Spleen (tissue), 11 donors: ENCODE results near the gene GSN. TPM values are rescaled to one million over a fixed set of nuclear protein-coding genes. Genes with fewer than 3 reads are reported as not detected.

Experiments used
- DNase-seq: peaks from one replicate; pipeline ENCODE4 v3.0.0-alpha.2; 2020
- H3K27ac ChIP-seq, 8 donors: fragments of 200-600 bp; sonication (generic) in 7 of 8; 1 replicate in 4 of 8; 2 replicates in 4 of 8; pipeline versions ENCODE4 v1.5.0 to v1.8.0; 2016 to 2021; ENCODE audit warnings: inconsistent platforms in 4 of 8, mild to moderate bottlenecking in 4 of 8, moderate library complexity in 1 of 8
- H3K27me3 ChIP-seq, 7 donors: fragments of 200-600 bp; sonication (generic) in 6 of 7; replicated peaks in 1 of 7; 1 replicate in 4 of 7; 2 replicates in 3 of 7; pipeline versions ENCODE4 v1.5.0 to v1.8.0; 2016 to 2021; ENCODE audit warnings: inconsistent platforms in 3 of 7, mild to moderate bottlenecking in 1 of 7
- H3K36me3 ChIP-seq, 6 donors: fragments of 200-600 bp; sonication (generic) in 5 of 6; 1 replicate in 4 of 6; 2 replicates in 2 of 6; pipeline versions ENCODE4 v1.5.0 to v1.8.0; 2016 to 2021; ENCODE audit warnings: inconsistent platforms in 2 of 6
- H3K4me1 ChIP-seq, 6 donors: fragments of 200-600 bp; sonication (generic) in 5 of 6; 1 replicate in 3 of 6; 2 replicates in 3 of 6; pipeline versions ENCODE4 v1.5.0 to v1.8.0; 2016 to 2021; ENCODE audit warnings: inconsistent platforms in 3 of 6
- H3K4me3 ChIP-seq, 8 donors: fragments of 200-600 bp; sonication (generic) in 7 of 8; 1 replicate in 4 of 8; 2 replicates in 4 of 8; pipeline versions ENCODE4 v1.5.0 to v1.8.0; 2016 to 2021; ENCODE audit warnings: inconsistent platforms in 4 of 8, mild to moderate bottlenecking in 4 of 8, moderate library complexity in 2 of 8
- H3K9me3 ChIP-seq, 8 donors: fragments of 200-600 bp; sonication (generic) in 7 of 8; 1 replicate in 4 of 8; 2 replicates in 4 of 8; pipeline versions ENCODE4 v1.5.0 to v1.8.0; 2016 to 2021; ENCODE audit warnings: inconsistent platforms in 4 of 8
- POLR2A ChIP-seq, 3 donors: fragments of 450-650 bp; IDR thresholded peaks; one replicate each; pipeline ENCODE4 v1.5.1; 2017; ENCODE audit warnings: antibody characterized with exemption in 3 of 3, mild to moderate bottlenecking in 1 of 3
- POLR2AphosphoS5 ChIP-seq, 3 donors: sonication (generic); formaldehyde crosslinking; IDR thresholded peaks; one replicate each; pipeline ENCODE4 v1.5.1; 2017; ENCODE audit warnings: antibody characterized with exemption in 3 of 3
- WGBS, 5 donors: extraction: QIAGEN DNeasy Blood & Tissue Kit in 3 of 5; methylation state at CpG; one replicate each; pipeline versions ENCODE4 v1.1.5 to v1.1.7; 2013 to 2018; 5-methylcytosine and 5-hydroxymethylcytosine counted together
- intact Hi-C: fragments of 100-400 bp; cut with DNase I; formaldehyde crosslinking; loops from one replicate; pipeline ENCODE4 v1.15.0; 2023; ENCODE audit warnings: low total_unique reads
- polyA plus RNA-seq, 3 donors: library from polyadenylated mRNA; stranded (reverse); fragments of 200-250 nt; gene quantifications; one replicate each; pipeline ENCODE4 v1.2.1, GENCODE V29; 2013
- total RNA-seq, 7 donors: library from RNA; depleted of rRNA in 3 of 7; stranded (reverse); fragments of >200 nt in 3 of 7; fragmentation: NEBNext Ultra II Directional in 4 of 7; extraction: Animal tissue kit (Norgen Biotek cat#: 25700) in 4 of 7; gene quantifications; one replicate each; pipeline versions ENCODE4 v1.1.0 to v1.2.1, GENCODE V29; 2016 to 2021
- TF ChIP-seq, protein P1 (sequence below), 11 experiments: fragments of 200-600 bp in 7 of 11; fragments of 450-650 bp in 4 of 11; sonication (generic) in 4 of 11; IDR thresholded peaks in 8 of 11; conservative IDR thresholded peaks in 3 of 11; 1 replicate in 7 of 11; 2 replicates in 4 of 11; pipeline versions ENCODE4 v1.4.0 to v1.8.0; 2016 to 2021; ENCODE audit warnings: antibody characterized with exemption in 11 of 11, inconsistent platforms in 4 of 11, mild to moderate bottlenecking in 1 of 11
- donor health status: healthy with polysubstance abuse.
- donor health status: DM: no; HTN: no; CAD: no; lungs with moderate emphysema.
- donor health status: DM: no; HTN: no; CAD: no.
- donor health status: Bipolar disorder and iron deficiency.
- donor health status: healthy.
- donor health status: DM: no; HTN: no; CAD: no.
- donor health status: DM: yes; HTN: yes; CAD: no.

GSN gene
- total and polyA plus RNA-seq, 10 donors, result 115 to 432 (median 227) TPM

DNA sequence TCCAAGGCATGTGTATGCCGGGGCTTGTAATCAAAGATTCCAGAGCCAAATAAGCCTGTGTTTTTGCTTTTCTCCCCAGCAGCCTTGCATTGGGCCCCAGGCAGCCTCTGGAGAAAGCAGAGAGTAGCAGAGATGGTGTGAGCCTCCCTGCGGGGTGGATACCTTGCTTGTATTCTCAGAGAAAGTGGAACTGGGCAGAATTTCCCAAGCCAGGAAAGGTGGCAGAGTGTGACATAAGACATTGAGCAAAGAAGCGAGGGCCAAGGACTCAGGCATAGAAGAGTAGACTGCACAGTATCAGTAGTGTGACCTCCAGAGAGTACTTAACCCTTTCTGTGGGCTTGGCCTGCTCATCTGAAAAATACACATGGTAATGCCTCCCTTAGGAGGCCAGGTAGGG is 1.6 kb upstream of the GSN start:
- Histone ChIP-seq H3K27me3 (no peaks in the 10 kb centered on the region), H3K9me3 (no peaks in the 10 kb centered on the region), H3K36me3 (no peaks in the 10 kb centered on the region), H3K27ac (peak overlapping the region in 3 of 8 donors; percentile 39 to 95 (median 92)), H3K4me3 (no peak overlapping the region), H3K4me1 (peaks cover 21 to 52% (median 43%) of the 10 kb centered on the region in 6 donors)
- intact Hi-C loops, result loop anchor here (10.0 kb wide), 1 partner anchor 52 kb away; no protein-coding TSS in a partner anchor
- TF ChIP-seq, protein P1, sequence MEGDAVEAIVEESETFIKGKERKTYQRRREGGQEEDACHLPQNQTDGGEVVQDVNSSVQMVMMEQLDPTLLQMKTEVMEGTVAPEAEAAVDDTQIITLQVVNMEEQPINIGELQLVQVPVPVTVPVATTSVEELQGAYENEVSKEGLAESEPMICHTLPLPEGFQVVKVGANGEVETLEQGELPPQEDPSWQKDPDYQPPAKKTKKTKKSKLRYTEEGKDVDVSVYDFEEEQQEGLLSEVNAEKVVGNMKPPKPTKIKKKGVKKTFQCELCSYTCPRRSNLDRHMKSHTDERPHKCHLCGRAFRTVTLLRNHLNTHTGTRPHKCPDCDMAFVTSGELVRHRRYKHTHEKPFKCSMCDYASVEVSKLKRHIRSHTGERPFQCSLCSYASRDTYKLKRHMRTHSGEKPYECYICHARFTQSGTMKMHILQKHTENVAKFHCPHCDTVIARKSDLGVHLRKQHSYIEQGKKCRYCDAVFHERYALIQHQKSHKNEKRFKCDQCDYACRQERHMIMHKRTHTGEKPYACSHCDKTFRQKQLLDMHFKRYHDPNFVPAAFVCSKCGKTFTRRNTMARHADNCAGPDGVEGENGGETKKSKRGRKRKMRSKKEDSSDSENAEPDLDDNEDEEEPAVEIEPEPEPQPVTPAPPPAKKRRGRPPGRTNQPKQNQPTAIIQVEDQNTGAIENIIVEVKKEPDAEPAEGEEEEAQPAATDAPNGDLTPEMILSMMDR (IDR thresholded peaks at IDR 0.05 in 8 of 11, conservative IDR thresholded peaks at IDR 0.05 in 3 of 11), result no peak
- TF ChIP-seq POLR2A (IDR thresholded peaks at IDR 0.05), result no peak
- no peak for TF ChIP-seq POLR2AphosphoS5 (IDR thresholded peaks at IDR 0.05)
- 60 to 90% (median 80%) methylated on average over 3 of the region's 3 CpGs for WGBS, 5 donors
- no peak for DNase-seq

DNA sequence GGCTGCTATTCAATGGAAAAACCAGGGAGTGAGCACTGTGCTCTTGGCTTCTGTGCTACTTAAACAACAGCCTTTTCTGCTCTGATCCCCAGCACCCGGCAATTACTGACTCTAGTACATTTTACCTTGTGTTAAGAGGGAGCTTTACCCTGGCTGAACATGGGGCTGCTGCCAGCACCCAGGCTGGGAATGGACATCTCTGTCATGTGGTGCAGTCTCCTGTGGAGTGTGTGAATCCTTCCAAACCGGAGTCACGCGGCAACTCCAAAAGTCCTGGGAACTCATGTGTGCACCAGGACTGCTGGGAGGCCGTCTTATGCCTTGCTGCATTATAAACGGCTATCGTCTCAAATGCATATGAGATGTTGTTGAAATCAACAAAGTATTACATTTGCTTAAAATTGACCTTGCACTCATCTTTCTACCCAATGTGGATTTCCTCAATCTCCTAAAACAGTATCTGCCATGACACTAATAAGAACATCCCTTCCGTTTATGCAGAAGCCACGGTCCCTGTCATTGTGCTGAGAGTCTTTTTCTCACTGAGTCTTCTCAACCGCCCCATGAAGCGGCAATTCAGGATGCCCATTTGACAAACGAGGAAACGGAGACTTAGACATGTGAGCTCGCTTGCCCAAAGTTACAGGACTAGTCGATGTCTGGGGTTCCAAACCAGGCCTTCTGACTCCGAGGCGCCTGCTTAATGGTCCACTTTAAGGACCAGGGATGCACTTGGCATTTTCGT is 884 bp upstream of the GSN start:
- no peaks in the 10 kb centered on the region for H3K36me3 ChIP-seq
- TF ChIP-seq, protein P1 (IDR thresholded peaks at IDR 0.05 in 8 of 11, conservative IDR thresholded peaks at IDR 0.05 in 3 of 11), result no peak
- TF ChIP-seq POLR2A (IDR thresholded peaks at IDR 0.05) (no peak), POLR2AphosphoS5 (IDR thresholded peaks at IDR 0.05) (no peak)
- DNase-seq, result no peak
- no peaks in the 10 kb centered on the region for H3K9me3 ChIP-seq
- peak overlapping the region; percentile 36 to 95 (median 88) for H3K27ac ChIP-seq
- WGBS, 5 donors, result 78 to 87% (median 83%) methylated on average over 18 of the region's 18 CpGs
- peaks cover 29 to 58% (median 46%) of the 10 kb centered on the region in 6 donors for H3K4me1 ChIP-seq
- H3K4me3 ChIP-seq, result peak overlapping the region; percentile 42 to 85 (median 76)
- intact Hi-C loops, result loop anchor here (10.0 kb wide), 1 partner anchor 52 kb away; no protein-coding TSS in a partner anchor
- no peaks in the 10 kb centered on the region for H3K27me3 ChIP-seq

DNA sequence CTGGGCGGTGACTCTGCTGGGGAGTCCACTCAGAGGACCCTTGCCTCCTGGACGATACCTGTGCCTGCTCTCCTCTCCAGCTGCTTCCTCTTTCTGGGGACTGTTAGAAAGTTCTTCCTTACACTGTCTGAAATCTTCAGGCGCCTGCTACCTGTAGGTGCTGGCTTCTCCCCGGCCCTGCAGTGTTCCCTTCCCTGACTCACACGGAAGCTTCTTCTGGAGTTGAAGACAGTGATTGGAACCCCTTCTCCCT is 562 bp downstream of the GSN start:
- intact Hi-C loops, result loop anchor here (10.0 kb wide), 1 partner anchor 54 kb away; no protein-coding TSS in a partner anchor
- no peak for DNase-seq

More for the DNA sequence above, 562 bp downstream of the GSN start:
- WGBS, 5 donors, result 3 to 6% (median 5%) methylated on average over 3 to 5 of the region's 5 CpGs
- TF ChIP-seq POLR2A (IDR thresholded peaks at IDR 0.05) (no peak), POLR2AphosphoS5 (IDR thresholded peaks at IDR 0.05) (no peak)
- TF ChIP-seq, protein P1 (IDR thresholded peaks at IDR 0.05 in 8 of 11, conservative IDR thresholded peaks at IDR 0.05 in 3 of 11), result no peak
- H3K4me1 ChIP-seq, result peaks cover 30 to 73% (median 50%) of the 10 kb centered on the region in 6 donors
- H3K27ac ChIP-seq, result peak overlapping the region; percentile 53 to 95 (median 88)
- H3K9me3 ChIP-seq, result no peaks in the 10 kb centered on the region
- no peaks in the 10 kb centered on the region for H3K27me3 ChIP-seq
- peak overlapping the region; percentile 42 to 85 (median 76) for H3K4me3 ChIP-seq
- no peaks in the 10 kb centered on the region for H3K36me3 ChIP-seq
